Ishikawa (cell line): ENCODE measurements around the gene RBM20.

Experiments
- CEBPB ChIP-seq: IDR thresholded peaks from 2 replicates; pipeline ENCODE4 v1.6.1; 2012
- EP300 ChIP-seq: IDR thresholded peaks from 2 replicates; pipeline ENCODE4 v1.6.1; 2012; ENCODE audit warnings: borderline replicate concordance
- FOXM1 ChIP-seq: IDR thresholded peaks from 2 replicates; pipeline ENCODE4 v1.6.1; 2012; ENCODE audit warnings: low read depth, borderline replicate concordance
- MAX ChIP-seq: IDR thresholded peaks from 2 replicates; pipeline ENCODE4 v1.6.1; 2012
- REST ChIP-seq: IDR thresholded peaks from 2 replicates; pipeline ENCODE4 v1.6.1; 2012; ENCODE audit warnings: low read depth, mild to moderate bottlenecking
- TAF1 ChIP-seq: IDR thresholded peaks from 2 replicates; pipeline ENCODE4 v1.6.1; 2012; ENCODE audit warnings: low read depth, mild to moderate bottlenecking
- TCF12 ChIP-seq: IDR thresholded peaks from 2 replicates; pipeline ENCODE4 v1.6.1; 2012; ENCODE audit warnings: low read depth
- YY1 ChIP-seq: IDR thresholded peaks from 2 replicates; pipeline ENCODE4 v1.6.1; 2012; ENCODE audit warnings: low read depth

- no peak for TF ChIP-seq REST
- no peak for TF ChIP-seq EP300
- TF ChIP-seq YY1 = no peak
- TF ChIP-seq TCF12 = no peak
- TF ChIP-seq FOXM1 = no peak
- TF ChIP-seq CEBPB = no peak
- no peak for TF ChIP-seq TAF1
- no peak for TF ChIP-seq MAX
Measured at GRCh38 chr10:110642204-110643034, 1.7 kb upstream of the RBM20 start.
